Stimulated activated CD8-positive, alpha-beta memory T cell treated with anti-CD3 and anti-CD28 coated beads, Interleukin-4, amount 100 ng/mL, for 24 hours (primary cell): ENCODE measurements around the gene RNF212.

ENCODE experiments used
- DNase-seq: peaks from one replicate; pipeline ENCODE4 v3.0.0-alpha.2; 2020; ENCODE audit warnings: low read depth

Gene RNF212

DNA sequence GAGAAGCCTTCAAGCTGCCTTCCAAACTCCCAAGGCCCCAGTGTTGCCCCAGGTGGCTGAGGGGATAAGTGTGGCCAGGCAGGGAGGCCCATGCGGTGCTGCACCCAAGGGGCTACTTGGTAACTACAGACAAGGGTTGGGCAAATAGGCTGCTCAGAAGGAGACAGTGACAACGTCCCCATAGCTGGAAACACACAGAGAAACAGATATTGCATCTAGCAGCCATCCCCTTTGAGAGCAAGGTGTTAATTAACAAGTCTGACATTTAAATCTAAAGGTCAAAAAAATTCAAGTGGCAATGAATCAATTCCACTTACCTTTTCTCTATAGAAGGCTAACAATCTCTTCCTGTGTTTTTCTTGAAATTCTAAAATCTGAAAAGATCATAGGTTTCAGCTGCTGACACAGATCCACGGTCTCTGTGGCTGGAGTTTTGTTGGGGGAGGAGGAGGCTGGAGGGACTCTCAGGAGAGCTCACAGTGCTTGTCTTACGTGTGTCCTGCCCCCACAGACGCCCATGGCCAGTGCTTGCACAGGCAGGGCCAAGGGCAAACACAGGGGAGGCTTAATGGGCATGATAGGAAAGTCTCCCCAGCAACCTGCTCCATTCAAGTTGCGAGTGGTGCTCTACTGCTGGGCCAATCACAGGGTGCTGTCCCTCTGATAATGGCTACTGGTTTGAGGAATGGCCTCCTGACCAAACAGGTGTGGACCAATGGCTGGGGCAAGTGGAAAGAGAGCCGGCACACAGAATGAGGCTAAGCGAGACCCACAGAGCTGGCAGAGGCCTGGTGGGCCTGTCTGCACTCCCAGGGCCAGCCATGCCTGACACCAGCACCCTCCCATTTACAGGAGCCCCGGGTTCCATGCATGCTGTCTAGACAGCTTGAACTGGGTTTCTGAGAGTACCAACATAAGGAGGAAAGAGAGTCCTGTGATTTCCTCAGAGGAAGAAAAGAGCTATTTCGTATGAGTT, 22.6 kb downstream of the RNF212 start:
- no peak for DNase-seq

DNA sequence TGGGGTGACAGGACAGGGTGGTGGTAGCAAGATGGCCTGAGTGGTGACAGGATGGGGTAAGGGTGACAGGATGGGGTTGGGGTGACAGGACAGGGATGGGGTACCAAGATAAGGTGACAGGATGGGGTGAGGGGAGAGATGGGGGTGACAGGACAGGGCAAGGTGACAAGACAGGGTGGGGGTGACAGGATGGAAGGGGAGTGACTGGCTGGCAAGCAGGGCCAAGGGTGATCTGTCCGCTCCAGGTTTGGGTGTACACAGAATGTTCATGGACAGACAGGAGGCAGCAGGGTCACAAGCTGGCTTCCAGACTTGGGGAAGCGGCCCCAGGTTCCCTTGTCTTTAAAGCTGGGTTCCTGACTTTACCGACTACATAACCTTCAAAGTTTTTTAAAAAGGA, 23.3 kb downstream of the RNF212 start:
- no peak for DNase-seq

DNA sequence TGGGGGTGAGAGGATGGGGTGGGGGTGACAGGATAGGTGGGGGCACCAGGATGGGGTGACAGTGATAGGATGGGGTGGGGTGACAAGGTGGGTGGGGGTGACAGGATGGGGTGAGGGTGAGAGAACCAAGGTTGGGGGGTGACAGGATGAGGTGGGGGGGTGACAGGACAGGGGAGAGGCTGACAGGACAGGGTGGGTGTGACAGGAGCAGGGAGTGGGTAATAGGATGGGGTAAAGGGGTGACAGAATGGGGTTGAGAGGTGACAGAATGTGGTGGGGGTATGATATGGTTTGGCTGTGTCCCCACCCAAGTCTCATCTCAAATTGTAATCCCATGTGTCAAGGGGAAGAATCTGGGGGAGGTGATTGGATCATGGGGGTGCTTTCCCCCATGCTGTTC, 26.0 kb downstream of the RNF212 start:
- DNase-seq = no peak

DNA sequence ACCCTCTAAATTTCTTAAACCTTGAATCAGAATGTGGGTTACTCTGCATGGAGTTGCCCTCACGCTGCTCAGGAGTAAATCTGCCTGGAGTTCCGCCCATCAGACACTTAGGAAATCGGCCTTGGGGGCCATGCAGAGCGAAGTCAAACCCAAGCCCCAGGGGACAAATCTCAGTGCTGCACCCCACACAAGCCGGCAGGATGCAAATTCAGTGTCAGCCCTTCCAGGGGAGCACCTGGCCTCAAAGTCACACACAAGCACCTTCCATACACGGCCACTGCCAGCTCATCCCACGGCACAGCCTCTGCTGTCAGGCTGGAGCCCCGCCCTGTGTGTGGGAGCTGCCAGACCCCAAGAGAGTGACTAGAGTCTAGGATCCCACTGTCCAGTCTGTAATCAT, 27.4 kb downstream of the RNF212 start:
- no peak for DNase-seq

DNA sequence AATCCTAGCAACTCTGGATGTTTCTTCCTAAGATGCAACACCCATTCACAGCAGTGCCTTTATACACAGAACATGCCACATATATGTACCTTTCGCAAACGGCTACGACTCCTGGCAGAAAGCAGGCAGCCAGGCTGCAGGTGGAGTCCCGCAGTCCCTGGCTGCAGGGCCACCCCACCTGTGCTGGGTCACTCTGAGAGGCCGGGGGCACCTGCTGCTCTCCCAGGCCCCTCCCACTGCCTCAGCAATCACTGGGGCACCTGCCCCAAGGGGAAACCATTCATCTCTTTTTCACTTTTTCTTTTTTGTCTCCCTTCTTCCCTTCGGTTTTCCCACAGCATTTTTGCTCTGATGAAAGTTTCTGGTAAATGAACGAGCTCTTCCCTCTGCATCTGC, 28.0 kb downstream of the RNF212 start:
- DNase-seq = no peak

DNA sequence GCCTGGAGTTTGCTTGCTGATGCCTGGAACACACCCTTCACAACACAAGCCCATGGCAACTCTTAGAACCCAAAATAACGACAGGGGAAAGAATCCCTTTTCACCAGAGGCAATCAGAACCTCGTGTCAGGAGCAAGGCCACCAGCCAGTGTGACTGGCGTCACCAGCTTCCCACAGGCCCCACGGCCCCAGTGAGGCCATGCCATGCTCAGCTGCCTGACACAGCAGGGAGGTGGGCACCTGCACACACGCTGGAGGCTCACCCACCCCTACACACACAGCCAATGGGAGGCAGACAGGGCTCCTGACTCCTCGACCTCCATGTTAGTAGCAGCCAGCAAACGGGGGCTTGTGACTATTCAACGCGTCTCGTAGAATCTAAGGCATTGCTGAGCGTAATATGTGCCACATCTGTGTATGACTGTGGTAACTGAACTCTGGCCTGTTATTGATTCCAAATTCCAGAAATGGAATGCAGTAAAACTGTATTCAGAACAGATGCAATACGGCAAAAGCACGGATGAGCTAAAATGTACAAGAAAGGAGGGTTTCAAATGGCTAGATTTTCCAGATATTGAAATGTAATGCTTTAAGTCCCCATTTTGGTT, 28.5 kb downstream of the RNF212 start:
- no peak for DNase-seq

DNA sequence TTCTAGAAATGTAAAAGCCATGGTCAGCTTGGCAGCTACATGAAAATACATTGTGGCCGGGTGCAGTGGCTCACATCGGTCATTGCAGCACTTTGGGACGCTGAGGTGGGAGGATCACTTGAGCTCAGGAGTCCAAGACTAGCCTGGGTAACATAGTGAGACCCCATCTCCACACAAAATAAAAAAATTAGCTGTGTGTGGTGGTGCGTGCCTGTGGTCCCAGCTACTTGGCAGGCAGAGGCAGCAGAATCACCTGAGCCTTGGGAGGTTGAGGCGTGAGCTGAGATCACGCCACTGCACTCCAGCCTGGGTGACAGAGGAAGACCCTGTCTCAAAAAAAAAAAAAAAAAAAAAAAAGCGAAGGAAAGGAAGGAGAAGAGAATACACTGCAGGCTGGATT, 29.0 kb downstream of the RNF212 start:
- DNase-seq = no peak

DNA sequence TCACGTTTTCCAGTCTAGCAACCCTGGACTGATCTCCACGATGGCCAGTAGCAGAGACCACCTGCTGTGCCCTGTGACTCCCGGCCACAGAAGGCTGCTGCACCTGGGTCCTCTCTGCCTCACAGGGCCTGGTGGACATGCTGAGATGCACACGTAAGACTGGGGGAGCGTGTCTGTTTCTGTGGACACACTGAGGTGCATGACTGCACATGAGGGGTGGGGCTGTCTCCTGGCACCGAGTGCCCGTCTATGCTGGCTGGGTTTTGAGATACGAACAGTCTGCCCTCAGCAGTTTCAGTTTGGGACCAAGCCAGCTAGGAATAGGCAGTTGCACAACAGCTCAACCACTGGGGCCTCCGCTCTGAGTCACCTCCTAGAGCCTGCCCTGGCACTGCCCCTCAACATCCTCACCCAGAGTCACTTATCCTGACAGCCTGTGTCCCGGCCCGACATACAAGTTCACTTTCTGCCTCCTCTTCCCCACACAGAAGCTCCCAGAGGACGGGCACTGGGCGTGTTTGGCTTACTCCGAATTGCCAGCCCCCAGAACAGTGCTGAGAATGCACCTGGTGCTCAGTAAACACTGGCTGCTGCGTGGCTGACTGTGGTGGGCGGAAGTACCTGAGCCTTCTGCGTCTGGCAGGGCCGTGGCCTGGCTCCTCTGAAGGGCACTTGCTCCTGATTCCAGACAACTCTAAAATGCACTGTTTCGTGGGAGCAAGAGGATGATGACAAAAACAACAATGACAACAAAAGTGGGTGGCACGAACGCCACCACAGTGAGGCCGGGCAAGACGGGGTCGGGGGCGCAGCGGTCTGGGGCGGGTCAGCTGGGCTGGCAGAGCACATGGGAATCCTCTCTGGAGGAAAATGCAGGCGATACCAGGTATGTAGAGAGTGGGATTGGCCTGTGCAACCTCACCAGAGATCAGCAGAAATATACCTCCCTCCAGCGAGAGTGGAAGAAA, 30.9 kb downstream of the RNF212 start:
- DNase-seq = no peak

DNA sequence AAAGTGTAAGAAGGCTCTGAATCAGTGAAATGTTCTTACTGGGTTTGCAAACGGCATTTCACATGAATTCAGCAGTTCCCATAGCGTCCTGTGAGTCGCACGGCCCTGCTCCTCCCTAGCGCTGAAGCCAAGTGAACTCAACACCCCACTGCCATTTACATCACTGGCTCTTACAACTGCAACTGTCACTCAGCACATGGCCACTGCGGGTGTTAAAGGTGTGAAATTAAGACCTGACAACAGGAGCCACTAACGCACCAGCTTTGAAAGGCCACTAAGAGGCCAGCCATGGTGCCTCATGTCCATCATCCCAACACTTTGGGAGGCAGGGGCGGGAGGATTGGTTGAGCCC, 31.7 kb downstream of the RNF212 start:
- DNase-seq = no peak

DNA sequence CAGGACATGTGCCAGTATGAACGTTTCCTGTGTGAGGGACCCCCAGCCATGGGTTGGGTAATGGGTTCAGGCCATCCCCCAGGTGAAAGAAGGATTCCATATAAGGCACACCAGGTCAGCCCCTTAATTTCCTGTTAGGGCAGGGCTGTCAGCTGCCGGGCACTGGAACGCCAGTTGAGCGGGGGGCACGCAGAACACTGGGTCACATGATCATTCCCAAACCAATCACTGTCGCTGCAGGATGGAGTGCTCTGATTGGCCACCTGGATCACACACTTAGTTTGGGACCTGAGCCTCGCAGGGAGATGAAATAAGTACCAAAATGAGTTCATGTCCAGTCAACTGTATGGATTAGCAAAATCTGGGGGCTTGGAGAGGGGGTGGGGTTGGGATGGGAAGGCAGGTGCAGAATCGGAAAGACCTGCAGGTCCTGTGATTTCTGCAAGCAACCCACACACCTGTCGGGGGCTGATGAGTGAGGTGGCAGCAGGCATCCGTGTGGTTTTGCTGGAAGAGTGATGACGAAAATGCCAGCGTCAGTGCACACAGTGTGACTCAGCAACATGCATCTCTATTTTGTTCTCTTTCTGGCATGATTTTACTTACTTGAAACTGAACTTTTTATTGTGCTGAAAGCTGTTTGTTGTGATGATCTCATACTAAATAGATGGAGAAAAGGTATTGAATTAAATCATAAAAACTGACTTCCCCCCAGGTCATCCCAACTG, 32.2 kb downstream of the RNF212 start:
- no peak for DNase-seq

DNA sequence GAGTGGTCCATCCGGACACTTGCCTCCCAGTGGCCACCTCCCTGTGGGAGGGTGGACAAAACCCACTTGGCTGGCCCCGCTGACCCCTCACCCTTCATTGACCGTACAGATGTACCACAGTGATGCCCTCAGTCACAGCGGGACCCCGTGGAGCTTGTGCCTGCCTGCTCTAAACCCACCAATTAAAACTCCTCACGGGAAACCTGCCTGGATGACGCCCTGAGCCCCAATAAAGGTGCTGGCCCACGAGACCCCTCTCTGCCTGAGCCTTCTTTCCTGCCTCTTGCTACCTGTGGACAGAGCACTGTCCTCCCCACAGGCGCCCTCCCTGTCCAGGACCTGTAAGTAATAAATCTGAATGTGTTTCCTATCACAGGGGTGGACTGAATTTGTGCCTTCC, 32.9 kb downstream of the RNF212 start:
- no peak for DNase-seq

DNA sequence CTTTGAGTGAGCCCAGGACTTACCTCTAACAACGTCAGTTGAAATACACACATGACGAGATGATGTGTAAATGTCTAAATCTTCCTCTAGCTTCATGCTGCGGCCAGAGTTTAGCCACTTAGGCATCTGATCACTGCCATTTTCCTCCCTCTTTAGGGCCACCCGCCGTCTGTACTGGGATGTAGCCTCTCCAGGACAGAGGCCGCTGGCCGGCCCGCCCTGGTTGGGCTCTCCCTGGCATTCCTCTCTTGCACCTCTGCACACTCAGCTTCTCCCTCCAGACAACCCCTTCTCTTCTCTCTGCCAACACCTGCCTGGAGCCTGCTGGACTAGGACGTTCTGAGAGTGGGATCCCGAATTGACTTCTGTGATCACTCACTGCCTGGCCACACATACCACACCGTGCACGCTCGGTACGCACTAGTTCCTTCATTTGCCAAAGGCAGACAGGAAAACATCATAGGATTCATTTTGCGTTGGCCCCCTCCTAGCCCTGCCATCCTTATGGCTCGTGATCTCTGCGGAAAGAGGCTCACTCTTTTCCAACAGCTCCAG, 33.6 kb downstream of the RNF212 start:
- no peak for DNase-seq

DNA sequence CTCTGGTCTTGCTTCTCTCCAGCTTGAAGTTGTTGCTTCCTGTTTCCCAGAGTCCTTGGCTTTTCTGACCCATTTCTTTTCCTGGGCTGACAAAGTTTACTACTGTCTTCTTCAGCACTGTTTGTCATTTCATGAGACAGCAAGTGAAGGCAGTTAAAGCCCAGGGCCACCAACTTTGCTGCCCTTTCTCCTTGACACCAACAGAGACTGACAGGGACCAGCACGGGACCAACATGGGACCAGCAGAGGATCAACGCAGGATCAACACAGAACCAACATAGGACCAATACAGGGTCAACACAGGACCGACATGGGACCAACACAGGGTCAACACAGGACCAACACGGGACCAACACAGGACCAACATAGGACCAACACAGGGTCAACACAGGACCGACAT, 34.9 kb downstream of the RNF212 start:
- no peak for DNase-seq

DNA sequence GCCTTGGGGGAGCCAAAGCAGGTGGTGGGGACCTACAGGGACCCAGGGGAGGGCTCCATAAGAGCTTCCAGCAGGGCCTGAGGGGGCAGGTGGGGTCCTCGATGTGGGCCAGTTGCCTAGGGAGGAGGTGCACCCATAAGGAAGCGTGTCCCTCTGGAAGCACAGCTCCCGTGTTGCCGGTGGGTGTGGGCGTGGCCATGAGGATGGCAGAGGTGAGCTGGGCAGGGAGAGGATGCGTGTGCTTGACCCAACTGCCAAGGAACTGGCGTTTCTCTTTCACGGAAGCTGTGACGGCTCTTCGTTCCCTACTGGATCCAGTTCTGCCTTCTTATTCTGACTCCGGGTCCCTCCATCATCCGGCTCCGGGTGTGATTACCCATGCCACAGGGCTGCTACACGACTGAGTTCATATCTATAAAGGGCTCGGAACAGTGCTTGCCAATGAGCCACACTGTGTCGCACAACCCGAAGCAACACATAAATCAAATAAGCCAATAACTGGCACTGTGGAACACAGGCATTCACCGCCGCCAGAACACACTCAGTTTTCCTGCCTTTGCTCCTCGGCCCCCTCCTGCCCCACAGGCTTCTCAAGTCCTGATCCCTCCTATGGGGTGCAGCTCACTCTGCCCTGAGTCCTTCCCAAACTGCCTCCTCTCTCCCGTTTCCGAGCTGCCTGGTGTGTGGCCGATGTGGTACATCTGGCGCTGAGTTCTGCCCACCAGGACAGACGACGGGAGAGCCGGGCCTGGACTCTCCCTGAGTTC, 35.5 kb downstream of the RNF212 start:
- DNase-seq = no peak

DNA sequence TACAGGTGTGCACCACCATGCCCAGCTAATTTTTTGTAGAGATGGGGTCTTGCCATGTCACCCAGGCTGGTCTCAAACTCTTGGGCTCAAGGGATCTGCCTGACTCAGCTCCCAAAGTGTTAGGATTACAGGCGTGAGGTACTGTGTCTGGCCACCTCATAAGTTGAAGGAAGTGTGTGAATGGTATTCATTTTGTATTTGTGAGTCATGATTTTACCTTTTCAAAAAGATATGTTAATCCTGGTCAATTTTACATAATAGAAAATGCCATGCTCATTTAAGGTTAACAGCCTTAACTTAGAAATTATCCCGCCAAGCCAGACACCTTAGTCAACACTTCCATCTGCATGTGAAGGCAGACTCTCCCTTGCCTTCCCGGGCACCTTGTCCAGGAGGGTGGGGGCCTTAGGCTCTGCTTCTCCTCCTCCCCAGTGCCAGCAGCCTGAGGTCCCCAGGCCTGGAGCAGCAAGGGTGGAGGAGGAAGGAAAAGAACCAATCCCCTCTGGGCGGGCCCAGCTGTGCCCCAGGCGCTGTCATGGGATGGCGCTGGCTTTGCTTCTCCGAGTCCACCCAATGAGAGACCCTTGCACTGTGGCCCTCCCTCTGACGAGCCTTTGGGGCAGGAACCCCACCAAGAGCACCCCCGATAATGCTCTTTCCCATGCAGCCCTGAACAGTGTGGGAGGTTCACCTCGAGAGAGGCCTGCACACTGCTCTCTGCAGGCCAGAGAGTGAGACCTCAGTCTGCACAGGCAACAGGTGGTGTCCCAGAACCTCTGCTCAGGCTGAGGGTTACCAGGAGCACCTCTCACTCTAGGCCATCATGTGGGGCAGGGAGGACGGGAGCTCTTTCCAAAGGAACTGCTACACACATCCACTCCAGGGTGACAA, 37.3 kb downstream of the RNF212 start:
- no peak for DNase-seq

DNA sequence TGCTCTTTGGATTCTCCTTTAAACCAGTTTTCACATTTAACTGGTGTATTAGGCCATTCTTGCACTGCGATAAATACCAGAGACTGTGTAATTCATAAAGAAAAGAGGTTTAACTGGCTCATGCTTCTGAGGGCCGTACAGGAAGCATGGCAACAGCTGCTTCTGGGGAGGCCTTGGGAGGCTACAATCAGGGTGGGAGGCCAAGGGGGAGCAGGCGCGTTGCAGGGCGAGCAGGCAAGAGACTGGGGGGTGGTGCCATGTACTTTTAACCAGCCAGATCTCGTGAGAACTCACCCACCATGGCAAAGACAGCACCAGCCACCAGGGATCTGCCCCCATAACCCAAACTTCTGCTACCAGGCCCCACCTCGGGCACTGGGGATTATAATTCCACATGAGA, 38.1 kb downstream of the RNF212 start:
- no peak for DNase-seq

DNA sequence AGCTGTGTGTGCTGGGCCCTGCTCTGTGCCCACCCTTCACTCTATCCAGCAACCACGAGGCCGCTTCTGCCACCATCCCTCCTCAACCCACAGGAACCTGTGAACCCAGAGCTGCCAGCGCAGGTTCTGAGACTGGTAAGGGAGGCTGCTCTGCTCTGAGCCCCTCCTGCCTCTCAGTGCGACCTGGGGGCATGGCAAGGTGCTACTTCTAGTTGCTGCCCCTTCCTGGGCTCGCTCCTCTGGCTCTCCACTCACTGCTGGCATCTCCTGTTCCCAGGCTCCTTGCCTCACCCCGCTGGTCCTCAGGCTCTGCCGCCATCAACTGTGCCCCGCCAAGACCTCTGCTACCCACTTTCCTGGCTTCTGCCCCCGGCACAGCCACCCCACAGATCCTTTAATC, 39.3 kb downstream of the RNF212 start:
- DNase-seq = no peak

DNA sequence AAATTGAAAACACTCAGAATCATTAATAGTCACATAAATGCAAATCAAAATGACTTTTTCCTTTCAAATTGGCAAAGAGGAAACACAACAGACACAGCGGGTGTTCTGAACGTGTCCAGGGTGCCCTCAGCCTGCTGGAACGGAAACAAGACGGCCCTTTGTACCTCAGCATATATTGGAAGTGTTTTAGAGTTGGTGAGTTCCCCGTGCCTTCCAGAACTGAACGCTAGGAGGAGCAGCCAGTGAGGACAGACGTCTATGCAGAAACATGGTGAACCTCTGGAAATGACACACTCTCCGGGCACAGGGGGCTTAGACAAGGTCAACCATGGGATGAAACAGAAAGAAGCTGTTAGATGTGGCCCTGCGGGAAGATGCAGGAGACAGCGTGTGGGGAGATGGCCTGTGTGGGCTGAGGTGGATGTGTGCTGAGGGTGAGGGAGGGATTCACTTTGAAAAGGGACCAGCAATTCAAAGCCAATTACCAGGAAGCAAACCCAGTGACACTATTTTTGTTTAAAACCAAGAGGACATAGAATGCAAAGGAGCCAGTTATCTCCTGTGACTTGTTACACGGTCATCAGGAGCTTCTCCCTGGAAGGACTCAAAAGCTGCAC, 40.4 kb downstream of the RNF212 start:
- peak; percentile 24 for DNase-seq

DNA sequence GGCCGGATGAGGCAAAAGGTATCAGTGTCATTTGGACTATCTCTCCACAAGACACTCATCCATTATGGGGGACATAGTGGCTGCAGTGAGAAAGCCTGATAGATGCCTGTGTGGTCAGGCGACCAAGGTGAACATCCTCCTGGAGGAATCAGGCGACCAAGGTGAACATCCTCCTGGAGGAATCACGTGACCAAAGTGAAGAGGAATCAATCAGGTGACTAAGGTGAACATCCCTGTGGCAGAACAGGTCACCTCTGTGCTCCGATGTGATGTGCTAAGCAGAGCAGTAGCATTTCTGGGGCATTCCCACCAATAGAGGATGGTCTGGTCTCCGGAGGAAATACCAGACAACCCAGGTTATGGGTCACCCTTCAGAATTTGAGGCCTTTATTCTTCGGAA, 44.0 kb downstream of the RNF212 start:
- DNase-seq = no peak
